ENCODE results near the gene PRTG. TPM values are rescaled to one million over a fixed set of nuclear protein-coding genes. Genes with fewer than 3 reads are reported as not detected.

PRTG gene
- total RNA-seq, 4 donors from 2014 or later: 1.8 to 6.8 (median 2.9) TPM

GRCh38 chr15:55637086-55637485 lies 105.9 kb downstream of the PRTG start:
- no peak for DNase-seq (ENCODE audit: low spot score)
- TF ChIP-seq CTCF (IDR thresholded peaks at IDR 0.05): no peak

GRCh38 chr15:55633731-55634130 lies 109.2 kb downstream of the PRTG start:
- DNase-seq (ENCODE audit: low spot score) (no peak), ATAC-seq (ENCODE audit: low FRiP score) (no peak)
- TF ChIP-seq CTCF (IDR thresholded peaks at IDR 0.05): no peak

More at GRCh38 chr15:55637086-55637485, 105.9 kb downstream of the PRTG start:
- ATAC-seq (ENCODE audit: low FRiP score): no peak

- no peak for ATAC-seq (ENCODE audit: low FRiP score)
- no peak for DNase-seq (ENCODE audit: low spot score)
Observed at GRCh38 chr15:55632434-55632833, 110.5 kb downstream of the PRTG start.

GRCh38 chr15:55630858-55631257 lies 112.1 kb downstream of the PRTG start:
- no peak for DNase-seq (ENCODE audit: low spot score)
- ATAC-seq (ENCODE audit: low FRiP score): no peak
- TF ChIP-seq CTCF (IDR thresholded peaks at IDR 0.05): no peak

More at GRCh38 chr15:55632434-55632833, 110.5 kb downstream of the PRTG start:
- TF ChIP-seq CTCF (IDR thresholded peaks at IDR 0.05): no peak

- ATAC-seq (ENCODE audit: low FRiP score) (no peak), DNase-seq (ENCODE audit: low spot score) (no peak)
- no peak for TF ChIP-seq CTCF (IDR thresholded peaks at IDR 0.05)
Observed at GRCh38 chr15:55628369-55628730, 114.6 kb downstream of the PRTG start.

- TF ChIP-seq CTCF (IDR thresholded peaks at IDR 0.05): no peak
- ATAC-seq (ENCODE audit: low FRiP score) (peak; percentile 93), DNase-seq (ENCODE audit: low spot score) (no peak)
Observed at GRCh38 chr15:55627730-55628368, 115.1 kb downstream of the PRTG start.

GRCh38 chr15:55619783-55620182 lies 123.2 kb downstream of the PRTG start:
- no peak for TF ChIP-seq CTCF (IDR thresholded peaks at IDR 0.05)
- ATAC-seq (ENCODE audit: low FRiP score): no peak
- DNase-seq (ENCODE audit: low spot score): no peak

All from omental fat pad (tissue), 4 donors.